Gastrocnemius medialis (tissue), 4 donors: ENCODE measurements around the gene TMEM86B. TPM values are rescaled to one million over a fixed set of nuclear protein-coding genes. Genes with fewer than 3 reads are reported as not detected.

Experiments used
- ATAC-seq, 2 donors: fragments of 150-250 bp; one replicate each; pipeline ENCODE4 v1.9.1; 2016
- DNase-seq, 2 donors: peaks; one replicate each; pipeline ENCODE4 v3.0.0-alpha.2; 2019
- H3K27ac ChIP-seq, 4 donors: fragments of 200-600 bp; sonication (generic); 1 replicate in 1 of 4; 2 replicates in 3 of 4; pipeline ENCODE4 v1.5.1; 2016 to 2018; ENCODE audit warnings: mild to moderate bottlenecking in 2 of 4, moderate library complexity in 1 of 4
- H3K27me3 ChIP-seq, 3 donors: fragments of 200-600 bp; sonication (generic) in 2 of 3; 1 replicate in 1 of 3; 2 replicates in 2 of 3; pipeline versions ENCODE4 v1.5.1 to v1.6.0; 2016 to 2019; ENCODE audit warnings: mild to moderate bottlenecking in 1 of 3, moderate library complexity in 1 of 3
- H3K36me3 ChIP-seq, 2 donors: fragments of 200-600 bp; sonication (generic) in 1 of 2; one replicate each; pipeline ENCODE4 v1.5.1; 2017 to 2018
- H3K4me1 ChIP-seq, 2 donors: fragments of 200-600 bp; sonication (generic) in 1 of 2; one replicate each; pipeline ENCODE4 v1.5.1; 2016 to 2017; ENCODE audit warnings: mild to moderate bottlenecking in 2 of 2
- H3K4me3 ChIP-seq, 4 donors: fragments of 200-600 bp; sonication (generic) in 3 of 4; 1 replicate in 1 of 4; 2 replicates in 3 of 4; pipeline ENCODE4 v1.5.1; 2016 to 2019; ENCODE audit warnings: mild to moderate bottlenecking in 2 of 4
- H3K9me3 ChIP-seq, 3 donors: fragments of 200-600 bp; sonication (generic) in 2 of 3; 1 replicate in 1 of 3; 2 replicates in 2 of 3; pipeline ENCODE4 v1.5.1; 2016 to 2019
- POLR2A ChIP-seq, 2 donors: fragments of 450-650 bp; IDR thresholded peaks; one replicate each; pipeline ENCODE4 v1.6.1; 2017; ENCODE audit warnings: antibody characterized with exemption in 2 of 2, mild to moderate bottlenecking in 2 of 2, moderate library complexity in 2 of 2
- in situ Hi-C, 4 donors: fragments of 200-750 bp; cut with MboI; loops; one replicate each; pipeline versions ENCODE4 v1.15.0 to v1.8.0; 2017; ENCODE audit warnings: low sequenced_read_pairs in 4 of 4
- intact Hi-C: fragments of 100-400 bp; cut with DNase I; formaldehyde crosslinking; loops from one replicate; pipeline ENCODE4 v1.15.1; 2023; ENCODE audit warnings: low total_unique reads
- total RNA-seq, 4 donors: library from RNA; depleted of rRNA; stranded (reverse); fragments of >200 nt; gene quantifications; one replicate each; pipeline versions ENCODE4 v1.1.0 to v1.2.3, GENCODE V29; 2016
- TF ChIP-seq, protein P1 (sequence below), 5 experiments: fragments of 450-650 bp in 3 of 5; fragments of 200-600 bp in 2 of 5; sonication (generic) in 2 of 5; IDR thresholded peaks in 4 of 5; conservative IDR thresholded peaks in 1 of 5; 1 replicate in 4 of 5; 2 replicates in 1 of 5; pipeline ENCODE4 v1.5.1; 2016 to 2019; ENCODE audit warnings: antibody characterized with exemption in 5 of 5, mild to moderate bottlenecking in 3 of 5, moderate library complexity in 3 of 5

The TMEM86B gene
- total RNA-seq, 4 donors from 2014 or later, result 0.87 to 5.0 (median 1.7) TPM

DNA sequence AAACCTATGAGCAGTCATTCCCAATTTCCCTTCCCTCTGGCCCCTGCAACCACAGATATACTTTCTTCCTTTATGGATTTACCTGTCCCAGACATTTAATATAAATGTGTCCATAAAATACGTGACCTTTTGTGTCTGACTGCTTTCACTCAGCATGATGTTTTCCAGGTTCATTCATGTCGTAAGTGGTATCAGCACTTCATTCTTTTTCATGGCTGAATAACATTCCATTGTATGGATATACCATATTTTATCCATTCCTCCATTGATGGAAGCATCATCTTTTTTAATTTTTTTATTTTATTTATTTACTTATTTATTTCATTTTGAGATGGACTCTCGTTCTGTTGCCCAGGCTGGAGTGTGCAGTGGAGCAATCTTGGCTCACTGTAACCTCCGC, 38.3 kb upstream of the TMEM86B start:
- intact Hi-C loops, result no loop called here
- Histone ChIP-seq H3K27me3 (no peaks in the 10 kb centered on the region), H3K9me3 (no peaks in the 10 kb centered on the region), H3K36me3 (peaks cover 0 to 6% of the 10 kb centered on the region in 2 donors), H3K4me1 (no peaks in the 10 kb centered on the region), H3K4me3 (no peak overlapping the region), H3K27ac (no peak overlapping the region)
- no peak for DNase-seq
- TF ChIP-seq, protein P1, sequence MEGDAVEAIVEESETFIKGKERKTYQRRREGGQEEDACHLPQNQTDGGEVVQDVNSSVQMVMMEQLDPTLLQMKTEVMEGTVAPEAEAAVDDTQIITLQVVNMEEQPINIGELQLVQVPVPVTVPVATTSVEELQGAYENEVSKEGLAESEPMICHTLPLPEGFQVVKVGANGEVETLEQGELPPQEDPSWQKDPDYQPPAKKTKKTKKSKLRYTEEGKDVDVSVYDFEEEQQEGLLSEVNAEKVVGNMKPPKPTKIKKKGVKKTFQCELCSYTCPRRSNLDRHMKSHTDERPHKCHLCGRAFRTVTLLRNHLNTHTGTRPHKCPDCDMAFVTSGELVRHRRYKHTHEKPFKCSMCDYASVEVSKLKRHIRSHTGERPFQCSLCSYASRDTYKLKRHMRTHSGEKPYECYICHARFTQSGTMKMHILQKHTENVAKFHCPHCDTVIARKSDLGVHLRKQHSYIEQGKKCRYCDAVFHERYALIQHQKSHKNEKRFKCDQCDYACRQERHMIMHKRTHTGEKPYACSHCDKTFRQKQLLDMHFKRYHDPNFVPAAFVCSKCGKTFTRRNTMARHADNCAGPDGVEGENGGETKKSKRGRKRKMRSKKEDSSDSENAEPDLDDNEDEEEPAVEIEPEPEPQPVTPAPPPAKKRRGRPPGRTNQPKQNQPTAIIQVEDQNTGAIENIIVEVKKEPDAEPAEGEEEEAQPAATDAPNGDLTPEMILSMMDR (IDR thresholded peaks at IDR 0.05 in 4 of 5, conservative IDR thresholded peaks at IDR 0.05 in 1 of 5), result no peak
- TF ChIP-seq POLR2A (IDR thresholded peaks at IDR 0.05), result no peak
- ATAC-seq, result no peak
- in situ Hi-C loops, result no loop called here

DNA sequence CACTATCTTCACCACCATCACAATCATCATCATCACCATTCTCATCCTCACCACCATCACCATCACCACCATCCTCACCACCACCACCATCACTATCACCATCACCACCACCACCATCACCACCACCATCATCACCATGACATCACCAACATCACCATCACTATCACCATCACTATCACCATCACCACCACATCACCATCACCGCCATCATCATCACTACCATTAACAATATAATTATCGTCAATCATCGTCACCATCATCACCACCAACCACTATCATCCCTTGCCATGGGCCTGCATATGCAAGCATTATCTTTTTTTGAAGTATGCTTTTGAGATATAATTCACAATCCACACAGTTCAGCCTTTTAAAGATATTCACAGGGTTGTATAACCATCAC, 37.8 kb upstream of the TMEM86B start:
- H3K36me3 ChIP-seq, result peaks cover 0 to 2% of the 10 kb centered on the region in 2 donors
- no peaks in the 10 kb centered on the region for H3K4me1 ChIP-seq
- DNase-seq (no peak), ATAC-seq (no peak)
- no peak overlapping the region for H3K4me3 ChIP-seq
- TF ChIP-seq, protein P1 (IDR thresholded peaks at IDR 0.05 in 4 of 5, conservative IDR thresholded peaks at IDR 0.05 in 1 of 5), result no peak
- no peak for TF ChIP-seq POLR2A (IDR thresholded peaks at IDR 0.05)
- H3K9me3 ChIP-seq, result no peaks in the 10 kb centered on the region
- H3K27ac ChIP-seq, result no peak overlapping the region
- no peaks in the 10 kb centered on the region for H3K27me3 ChIP-seq
- in situ Hi-C loops (no loop called here), intact Hi-C loops (no loop called here)

DNA sequence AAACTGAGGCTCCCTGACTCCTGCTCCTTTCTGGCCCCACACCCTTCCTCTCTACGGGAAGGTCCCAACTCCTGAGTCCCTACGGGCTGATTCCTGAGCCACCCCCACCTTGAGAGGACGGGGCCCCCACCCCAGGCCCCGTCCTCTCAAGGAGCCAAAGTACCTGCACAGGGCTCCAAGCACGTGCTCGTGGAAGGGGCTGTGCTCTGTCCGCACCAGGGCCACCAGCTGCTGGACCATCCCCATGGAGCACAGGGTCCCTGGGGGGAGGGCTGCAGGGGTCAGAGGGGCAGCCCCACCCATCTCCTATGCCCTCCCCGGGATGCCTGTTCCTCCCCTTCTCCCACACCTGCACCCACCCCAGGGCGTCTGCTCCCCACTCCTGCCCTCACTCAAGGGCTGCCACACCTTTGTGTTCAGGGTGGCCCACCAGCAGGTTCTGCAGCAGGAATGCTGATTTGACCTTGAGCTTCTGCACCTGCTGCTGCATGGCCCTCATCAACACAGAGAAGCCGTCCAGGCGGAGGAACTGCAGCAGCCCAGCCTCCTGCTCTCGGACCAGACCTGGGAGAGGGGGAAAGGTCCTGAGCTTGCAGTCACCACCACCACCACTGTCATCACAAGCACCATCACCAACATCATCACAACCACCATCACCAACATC, 37.3 kb upstream of the TMEM86B start:
- Histone ChIP-seq H3K27me3 (no peaks in the 10 kb centered on the region), H3K36me3 (no peaks in the 10 kb centered on the region), H3K4me1 (no peaks in the 10 kb centered on the region), H3K9me3 (no peaks in the 10 kb centered on the region), H3K4me3 (no peak overlapping the region), H3K27ac (no peak overlapping the region)
- in situ Hi-C loops, result no loop called here
- ATAC-seq (no peak), DNase-seq (no peak)
- TF ChIP-seq, protein P1 (IDR thresholded peaks at IDR 0.05 in 4 of 5, conservative IDR thresholded peaks at IDR 0.05 in 1 of 5), result no peak
- TF ChIP-seq POLR2A (IDR thresholded peaks at IDR 0.05), result no peak
- intact Hi-C loops, result no loop called here

DNA sequence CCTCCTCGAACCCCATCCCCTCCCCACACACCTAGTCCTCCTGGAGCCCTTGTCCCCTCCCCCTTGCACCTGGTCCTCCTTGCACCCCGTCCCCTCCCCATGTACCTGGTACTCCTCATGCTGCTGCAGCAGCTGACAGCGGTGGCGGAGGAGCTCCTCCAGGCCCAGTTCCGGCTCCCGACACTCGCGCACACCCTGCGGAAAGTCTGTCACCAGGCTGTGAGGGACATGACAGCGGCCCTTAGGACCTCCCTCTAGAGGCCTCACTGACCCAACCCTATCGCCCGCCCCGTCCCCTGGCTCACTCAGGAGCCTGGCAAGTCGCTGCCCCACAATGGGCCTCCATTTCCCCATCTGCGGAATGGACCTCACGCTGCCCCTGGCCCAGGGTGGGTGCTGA, 36.6 kb upstream of the TMEM86B start:
- Histone ChIP-seq H3K27ac (no peak overlapping the region), H3K27me3 (no peaks in the 10 kb centered on the region), H3K36me3 (no peaks in the 10 kb centered on the region), H3K9me3 (no peaks in the 10 kb centered on the region), H3K4me3 (no peak overlapping the region), H3K4me1 (peaks cover 0 to 1% of the 10 kb centered on the region in 2 donors)
- DNase-seq (no peak), ATAC-seq (no peak)
- intact Hi-C loops (no loop called here), in situ Hi-C loops (no loop called here)
- TF ChIP-seq POLR2A (IDR thresholded peaks at IDR 0.05), result no peak
- TF ChIP-seq, protein P1 (IDR thresholded peaks at IDR 0.05 in 4 of 5, conservative IDR thresholded peaks at IDR 0.05 in 1 of 5), result no peak

DNA sequence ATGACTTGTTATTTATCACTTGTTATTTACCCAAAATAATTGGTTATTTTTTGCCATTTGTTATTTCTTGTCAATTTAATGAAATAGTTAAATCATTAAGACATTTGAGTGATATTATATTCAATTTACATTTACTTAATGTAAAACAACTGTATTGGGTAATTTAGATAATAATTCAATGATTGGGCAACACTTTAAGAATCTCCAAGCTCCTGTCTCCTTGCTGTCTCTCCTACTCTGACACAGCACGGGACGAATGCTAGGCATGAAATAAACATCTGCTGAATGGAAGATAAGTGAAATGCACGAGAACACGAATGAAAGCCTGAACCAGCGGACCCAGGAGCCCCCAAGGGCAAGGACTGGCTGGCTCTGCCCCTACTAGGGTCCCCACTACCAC, 36.0 kb upstream of the TMEM86B start:
- DNase-seq, result no peak
- H3K36me3 ChIP-seq, result no peaks in the 10 kb centered on the region
- no peak for ATAC-seq
- H3K27me3 ChIP-seq, result no peaks in the 10 kb centered on the region
- H3K4me1 ChIP-seq, result peaks cover 6 to 8% of the 10 kb centered on the region in 2 donors
- intact Hi-C loops (no loop called here), in situ Hi-C loops (no loop called here)
- TF ChIP-seq, protein P1 (IDR thresholded peaks at IDR 0.05 in 4 of 5, conservative IDR thresholded peaks at IDR 0.05 in 1 of 5), result no peak
- H3K4me3 ChIP-seq, result no peak overlapping the region
- H3K9me3 ChIP-seq, result no peaks in the 10 kb centered on the region
- H3K27ac ChIP-seq, result no peak overlapping the region
